Ishikawa (cell line): Measurements from ENCODE around the gene KRTAP10-7.

Experiments used
- CEBPB ChIP-seq: IDR thresholded peaks from 2 replicates; pipeline ENCODE4 v1.6.1; 2012
- RAD21 ChIP-seq: IDR thresholded peaks from 2 replicates; pipeline ENCODE4 v1.6.1; 2012; ENCODE audit warnings: low read depth
- YY1 ChIP-seq: IDR thresholded peaks from 2 replicates; pipeline ENCODE4 v1.6.1; 2012; ENCODE audit warnings: low read depth
- TF ChIP-seq, protein P1 (sequence below): IDR thresholded peaks from 2 replicates; pipeline ENCODE4 v1.6.1; 2012; ENCODE audit warnings: low read depth, mild to moderate bottlenecking
- TF ChIP-seq, protein P2 (sequence below): IDR thresholded peaks from 2 replicates; pipeline ENCODE4 v1.6.1; 2012

DNA sequence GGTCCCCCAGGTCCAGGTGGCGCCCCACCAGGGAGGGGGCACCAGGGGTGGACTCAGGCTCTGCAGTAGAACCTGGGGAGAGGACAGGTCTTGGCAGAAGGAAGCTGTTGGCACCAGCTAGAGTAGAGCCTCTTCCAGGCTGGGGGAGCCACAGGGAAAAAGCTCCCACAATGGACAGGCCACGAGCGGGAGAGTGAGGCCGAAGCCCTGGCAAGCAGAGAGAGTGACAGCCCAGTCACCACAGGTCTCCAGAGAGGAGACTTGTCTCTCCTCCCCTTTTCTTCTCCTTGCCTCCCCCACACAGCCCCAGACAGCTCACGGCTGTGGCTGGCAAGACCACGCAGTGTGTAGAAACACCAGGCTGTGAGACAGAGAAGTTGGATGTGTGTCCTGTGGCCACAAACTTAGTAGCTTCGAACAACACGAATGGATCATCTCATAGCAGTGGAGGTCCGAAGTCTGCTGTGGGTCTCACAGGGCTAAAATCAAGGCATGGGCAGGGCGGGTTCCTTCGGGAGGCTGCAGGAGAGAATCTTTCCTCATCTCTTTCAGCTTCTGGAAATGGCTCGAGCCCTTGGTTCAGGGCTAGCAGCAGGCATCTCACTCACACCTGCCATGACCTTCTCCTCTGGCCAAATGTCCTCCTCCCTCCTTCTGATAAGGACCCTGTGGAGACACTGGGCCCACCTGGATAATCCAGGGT is 50.7 kb downstream of the KRTAP10-7 start:
- TF ChIP-seq CEBPB, result no peak
- TF ChIP-seq, protein P1, sequence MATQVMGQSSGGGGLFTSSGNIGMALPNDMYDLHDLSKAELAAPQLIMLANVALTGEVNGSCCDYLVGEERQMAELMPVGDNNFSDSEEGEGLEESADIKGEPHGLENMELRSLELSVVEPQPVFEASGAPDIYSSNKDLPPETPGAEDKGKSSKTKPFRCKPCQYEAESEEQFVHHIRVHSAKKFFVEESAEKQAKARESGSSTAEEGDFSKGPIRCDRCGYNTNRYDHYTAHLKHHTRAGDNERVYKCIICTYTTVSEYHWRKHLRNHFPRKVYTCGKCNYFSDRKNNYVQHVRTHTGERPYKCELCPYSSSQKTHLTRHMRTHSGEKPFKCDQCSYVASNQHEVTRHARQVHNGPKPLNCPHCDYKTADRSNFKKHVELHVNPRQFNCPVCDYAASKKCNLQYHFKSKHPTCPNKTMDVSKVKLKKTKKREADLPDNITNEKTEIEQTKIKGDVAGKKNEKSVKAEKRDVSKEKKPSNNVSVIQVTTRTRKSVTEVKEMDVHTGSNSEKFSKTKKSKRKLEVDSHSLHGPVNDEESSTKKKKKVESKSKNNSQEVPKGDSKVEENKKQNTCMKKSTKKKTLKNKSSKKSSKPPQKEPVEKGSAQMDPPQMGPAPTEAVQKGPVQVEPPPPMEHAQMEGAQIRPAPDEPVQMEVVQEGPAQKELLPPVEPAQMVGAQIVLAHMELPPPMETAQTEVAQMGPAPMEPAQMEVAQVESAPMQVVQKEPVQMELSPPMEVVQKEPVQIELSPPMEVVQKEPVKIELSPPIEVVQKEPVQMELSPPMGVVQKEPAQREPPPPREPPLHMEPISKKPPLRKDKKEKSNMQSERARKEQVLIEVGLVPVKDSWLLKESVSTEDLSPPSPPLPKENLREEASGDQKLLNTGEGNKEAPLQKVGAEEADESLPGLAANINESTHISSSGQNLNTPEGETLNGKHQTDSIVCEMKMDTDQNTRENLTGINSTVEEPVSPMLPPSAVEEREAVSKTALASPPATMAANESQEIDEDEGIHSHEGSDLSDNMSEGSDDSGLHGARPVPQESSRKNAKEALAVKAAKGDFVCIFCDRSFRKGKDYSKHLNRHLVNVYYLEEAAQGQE, result no peak
- TF ChIP-seq, protein P2, sequence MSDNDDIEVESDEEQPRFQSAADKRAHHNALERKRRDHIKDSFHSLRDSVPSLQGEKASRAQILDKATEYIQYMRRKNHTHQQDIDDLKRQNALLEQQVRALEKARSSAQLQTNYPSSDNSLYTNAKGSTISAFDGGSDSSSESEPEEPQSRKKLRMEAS, result no peak
- TF ChIP-seq YY1, result no peak
- TF ChIP-seq RAD21, result no peak
